NCI-H82 (cell line): Measurements from ENCODE around the gene HSCB.
"Not testable (repeated sequence)": the region's sequence is repeated elsewhere in the genome, so short reads cannot be mapped to it uniquely, and the experiment has no call there.

Source experiments
- DNase-seq: peaks from one replicate; lab custom pipeline; 2025; lab: John Stamatoyannopoulos, UW

HSCB gene

DNA sequence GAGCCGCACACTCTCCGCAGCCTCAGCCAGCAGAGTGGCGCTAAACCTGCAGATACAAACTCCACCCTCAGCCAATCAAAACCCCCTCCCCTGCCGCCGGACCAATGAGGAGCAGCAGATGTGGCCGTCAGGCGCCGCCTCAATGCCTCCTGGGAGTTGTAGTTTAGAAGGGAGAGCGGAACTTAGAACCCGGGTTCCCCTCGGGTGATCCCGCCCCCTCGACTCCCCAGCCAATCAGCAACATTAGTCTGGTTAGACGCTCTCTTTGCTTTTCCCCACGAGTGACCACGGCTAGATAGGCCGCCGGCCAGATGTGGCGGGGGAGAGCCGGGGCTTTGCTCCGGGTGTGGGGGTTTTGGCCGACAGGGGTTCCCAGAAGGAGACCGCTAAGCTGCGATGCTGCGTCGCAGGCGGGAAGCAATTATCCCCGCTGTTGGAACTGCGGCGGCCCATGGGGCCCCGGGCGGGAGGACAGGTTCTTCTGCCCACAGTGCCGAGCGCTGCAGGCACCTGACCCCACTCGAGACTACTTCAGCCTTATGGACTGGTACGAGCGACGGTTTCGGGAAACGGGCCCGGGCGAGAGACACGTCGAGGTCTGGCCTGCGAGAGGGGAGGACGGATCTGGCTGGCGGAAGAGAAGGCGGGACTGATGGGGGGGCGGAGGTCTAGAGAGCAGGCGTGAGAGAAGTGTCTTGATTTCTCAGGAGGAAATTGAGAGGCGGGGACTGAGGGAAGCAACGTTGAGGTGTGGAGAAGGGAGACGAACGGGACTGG lies at the start of gene HSCB, which contains the start of gene CHEK2:
HSCB (plus strand) TSS at position 255 of the 777 bp plus-strand sequence; CDS start at position 312, 57 bp downstream.
CHEK2 (minus strand) TSS at position 36 of the 777 bp plus-strand sequence. CDS start 7,099 bp downstream, outside the sequence.
- peak; percentile 99 for DNase-seq

- DNase-seq, result not testable (repeated sequence)
These were observed 48.6 kb upstream of the HSCB start for GRCh38 chr22:28693041-28693760.

- DNase-seq, result no peak
These were observed 38.9 kb upstream of the HSCB start for GRCh38 chr22:28702891-28703290.

DNA sequence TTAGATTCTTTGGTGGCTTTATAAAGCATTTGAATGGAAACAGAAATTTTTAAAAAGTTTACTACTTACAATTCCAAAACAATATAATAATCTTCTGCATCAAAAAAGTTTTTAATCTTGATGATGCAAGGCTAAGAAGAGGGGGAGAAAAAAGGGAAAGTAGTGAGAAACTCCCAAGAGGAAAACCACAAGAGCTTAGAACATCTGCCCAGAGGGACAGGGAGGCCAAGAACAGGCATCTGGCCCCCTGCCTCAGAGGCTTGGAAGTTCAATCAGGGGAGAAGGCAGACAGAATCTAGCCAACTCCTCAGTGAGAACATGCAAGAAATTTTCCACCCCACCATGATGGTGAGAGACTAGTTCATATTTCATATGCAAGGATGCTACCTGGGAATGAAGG lies 38.4 kb upstream of the HSCB start:
- no peak for DNase-seq

DNA sequence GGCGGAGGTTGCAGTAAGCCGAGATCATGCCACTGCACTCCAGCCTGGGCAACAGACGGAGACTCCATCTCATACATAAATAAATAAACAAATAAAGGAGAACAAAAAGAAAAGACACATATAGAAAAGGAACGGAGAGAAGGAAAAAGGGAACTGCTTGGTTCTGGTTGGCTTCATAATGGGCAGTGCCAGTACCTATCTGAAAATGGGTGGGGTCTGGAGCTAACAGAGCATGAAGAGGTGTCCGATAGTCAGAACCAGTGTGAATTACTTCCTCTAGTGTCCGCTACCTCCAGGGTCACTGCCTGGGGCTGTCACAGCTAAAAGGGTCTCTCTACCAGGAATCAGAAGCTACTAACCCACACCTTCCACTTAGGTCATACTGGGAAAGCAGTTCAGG lies 35.0 kb upstream of the HSCB start:
- DNase-seq, result no peak

DNA sequence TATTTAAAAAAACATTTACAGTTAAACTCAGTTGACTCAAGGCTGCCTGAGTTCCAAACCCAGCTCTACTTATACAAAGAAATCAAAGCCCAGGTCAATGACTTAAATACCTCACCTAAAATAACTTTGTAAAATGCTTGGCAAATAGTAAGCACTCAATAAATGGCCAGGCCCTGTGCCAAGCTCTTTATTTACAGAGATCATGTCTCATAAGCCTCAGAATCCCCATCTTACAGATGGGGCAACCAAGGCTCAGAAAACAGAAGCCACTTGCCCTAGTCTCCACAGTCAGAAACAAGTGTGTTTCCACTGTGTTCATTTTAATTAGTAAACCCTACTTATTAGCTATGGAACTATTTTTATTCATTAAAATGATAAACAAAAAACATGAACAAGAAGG lies 31.7 kb upstream of the HSCB start:
- DNase-seq, result no peak

DNA sequence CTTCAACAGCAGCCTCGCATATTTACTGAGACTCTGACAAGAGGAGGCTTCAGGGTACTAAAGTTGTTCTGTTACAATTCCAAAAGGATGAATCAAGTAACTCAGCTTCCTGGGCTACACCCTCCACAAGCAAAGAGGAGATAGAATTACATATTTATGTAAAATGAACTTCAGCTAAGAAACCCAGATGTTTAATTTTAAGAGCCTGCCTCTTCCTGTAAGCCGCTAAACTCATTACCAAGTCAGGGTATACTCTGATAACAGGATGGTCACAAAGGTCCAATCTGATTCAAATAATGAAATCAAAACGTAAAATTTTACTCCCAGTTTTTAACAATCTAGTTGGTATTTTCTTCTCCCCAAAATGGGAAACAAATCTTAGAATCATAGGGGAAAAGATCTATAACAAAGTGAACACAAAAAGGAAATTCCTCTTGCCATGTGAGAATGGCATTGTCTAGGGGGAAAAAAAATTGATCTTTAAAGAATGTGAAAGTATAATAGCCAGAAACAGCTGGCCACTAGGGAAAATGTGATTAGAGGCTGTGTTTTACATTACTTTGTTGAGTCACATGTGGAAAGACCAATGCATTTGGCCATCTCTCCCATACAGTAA lies 31.2 kb upstream of the HSCB start:
- DNase-seq, result no peak

DNA sequence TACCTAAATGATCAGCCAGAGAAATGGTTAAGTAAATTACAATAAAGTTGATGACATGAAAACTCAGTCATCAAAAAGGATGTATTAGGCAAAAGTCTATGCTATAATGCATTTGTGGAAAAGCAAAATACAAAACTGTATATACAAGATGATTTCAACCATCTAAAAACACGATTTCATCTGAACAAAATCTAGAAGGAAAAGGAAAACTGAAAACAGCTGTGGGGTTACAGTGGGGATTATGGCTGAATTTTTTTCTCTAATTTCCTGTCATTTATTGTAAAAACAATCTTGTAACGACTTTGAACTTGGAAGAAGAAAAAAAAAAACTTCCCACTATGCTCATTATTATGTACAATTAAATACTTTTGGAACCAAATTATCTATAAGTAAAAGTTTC lies 30.5 kb upstream of the HSCB start:
- no peak for DNase-seq

GRCh38 chr22:28711820-28712777 lies 29.7 kb upstream of the HSCB start:
- DNase-seq, result peak; percentile 25

DNA sequence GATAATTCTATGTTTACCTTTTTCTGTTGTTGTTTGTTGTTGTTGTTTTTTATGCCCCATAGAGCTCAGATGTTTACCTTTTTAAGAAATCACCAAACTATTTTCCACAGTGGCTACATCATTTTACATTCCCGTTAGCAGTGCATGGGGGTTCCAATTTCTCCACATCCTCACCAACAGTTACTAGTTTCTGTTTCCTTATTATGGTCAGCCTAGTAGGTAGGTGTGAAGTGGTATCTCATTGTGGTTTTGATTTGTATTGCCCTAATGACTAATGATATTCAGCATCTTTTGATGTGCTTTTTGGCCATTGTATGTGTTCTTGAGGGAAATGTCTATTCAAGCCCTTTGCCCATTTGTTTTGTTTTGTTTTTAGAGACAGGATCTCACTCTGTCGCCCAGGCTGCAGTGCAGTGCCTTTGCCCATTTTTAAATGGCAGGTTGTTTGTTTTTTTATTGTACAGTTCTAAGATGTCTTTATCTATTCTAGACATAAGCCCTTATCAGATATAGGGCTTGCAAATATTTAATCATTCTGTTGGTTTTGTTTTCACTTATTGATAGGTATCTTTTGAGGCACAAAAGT lies 27.7 kb upstream of the HSCB start:
- DNase-seq, result no peak

DNA sequence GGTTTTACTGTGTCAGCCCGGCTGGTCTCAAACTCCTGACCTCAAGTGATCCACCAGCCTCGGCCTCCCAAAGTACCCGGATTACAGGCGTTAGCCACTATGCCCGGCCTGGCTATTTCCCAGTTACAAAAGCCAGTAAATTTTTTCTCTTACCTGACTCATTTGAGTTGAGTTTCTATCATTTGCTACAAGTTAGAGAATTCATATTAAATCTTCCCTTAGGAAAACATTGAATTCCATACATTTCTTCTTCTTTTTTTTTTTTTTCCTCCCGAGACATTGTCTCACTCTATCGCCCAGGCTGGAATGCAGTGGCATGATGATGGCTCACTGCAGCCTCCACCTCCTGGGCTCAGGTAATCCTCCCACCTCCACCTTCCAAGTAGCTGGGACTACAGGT lies 26.2 kb upstream of the HSCB start:
- no peak for DNase-seq

DNA sequence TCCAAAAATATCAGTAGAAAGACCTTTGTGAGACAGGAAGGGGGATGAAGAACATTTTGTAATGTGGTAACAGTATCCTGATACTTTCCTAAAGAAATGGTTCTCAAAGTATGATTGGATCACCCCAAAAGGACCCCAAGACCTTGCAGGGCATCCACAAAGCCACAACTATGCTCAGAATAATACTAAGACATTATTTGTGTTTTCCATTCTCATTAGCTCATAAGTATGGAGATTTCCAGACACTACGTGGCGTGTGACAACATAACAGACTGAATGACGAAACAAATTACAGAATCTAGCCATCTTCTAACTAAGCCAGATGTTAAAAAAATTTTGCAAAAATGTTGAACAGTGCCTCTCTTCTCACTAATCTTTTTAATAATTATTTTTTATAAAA lies 25.2 kb upstream of the HSCB start:
- no peak for DNase-seq

DNA sequence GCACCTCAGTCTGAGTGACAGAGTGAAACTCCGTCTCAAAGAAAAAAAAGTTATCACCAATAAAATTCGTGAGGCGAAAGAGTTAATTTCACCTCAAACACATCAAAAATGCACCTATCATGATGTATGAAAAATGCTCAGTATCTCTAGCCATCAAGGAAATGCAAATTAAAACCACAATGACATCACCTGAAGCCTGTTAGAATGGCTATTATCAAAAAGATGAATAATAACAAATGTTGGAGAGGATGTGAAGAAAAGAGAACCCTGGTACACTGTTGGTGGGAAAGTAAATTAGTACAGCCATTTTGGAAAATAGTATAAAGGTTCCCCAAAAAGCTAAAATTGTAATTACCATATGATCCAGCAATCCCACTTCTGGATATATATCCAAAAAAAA lies 23.8 kb upstream of the HSCB start:
- no peak for DNase-seq

- DNase-seq, result no peak
These were observed 13.8 kb upstream of the HSCB start for GRCh38 chr22:28728002-28728401.

DNA sequence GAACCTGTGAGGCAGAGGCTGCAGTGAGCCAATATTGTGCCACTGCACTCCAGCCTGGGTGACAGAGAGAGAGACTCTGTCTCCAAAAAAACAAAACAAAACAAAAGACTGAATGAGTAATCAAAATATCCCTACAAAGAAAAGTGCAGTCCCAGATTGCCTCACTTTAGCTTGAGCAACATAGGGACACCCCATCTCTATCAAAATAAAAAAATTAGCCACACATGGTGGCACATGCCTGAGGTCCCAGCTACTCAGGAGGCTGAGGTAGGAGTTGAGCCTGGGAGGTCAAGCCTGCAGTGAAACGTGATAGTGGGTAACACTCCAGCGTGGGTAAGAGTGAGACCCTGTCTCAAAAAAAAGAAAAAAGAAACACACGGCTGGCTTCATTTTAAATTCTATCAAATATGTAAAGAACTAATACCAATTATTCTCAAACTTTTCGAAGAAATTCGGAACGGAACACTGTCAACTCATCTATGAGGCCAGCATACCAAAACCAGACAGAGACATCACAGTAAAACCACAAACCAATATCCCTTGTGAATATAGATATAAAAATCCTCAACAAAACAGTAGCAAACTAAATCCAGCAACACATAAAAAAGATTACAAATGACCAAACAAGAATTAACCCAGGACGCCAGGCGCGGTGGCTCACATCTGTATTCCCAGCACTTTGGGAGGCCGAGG lies 13.1 kb upstream of the HSCB start:
- no peak for DNase-seq

- DNase-seq, result no peak
These were observed 11.7 kb upstream of the HSCB start for GRCh38 chr22:28730179-28730578.

GRCh38 chr22:28734393-28734792 lies 7.4 kb upstream of the HSCB start:
- no peak for DNase-seq

DNA sequence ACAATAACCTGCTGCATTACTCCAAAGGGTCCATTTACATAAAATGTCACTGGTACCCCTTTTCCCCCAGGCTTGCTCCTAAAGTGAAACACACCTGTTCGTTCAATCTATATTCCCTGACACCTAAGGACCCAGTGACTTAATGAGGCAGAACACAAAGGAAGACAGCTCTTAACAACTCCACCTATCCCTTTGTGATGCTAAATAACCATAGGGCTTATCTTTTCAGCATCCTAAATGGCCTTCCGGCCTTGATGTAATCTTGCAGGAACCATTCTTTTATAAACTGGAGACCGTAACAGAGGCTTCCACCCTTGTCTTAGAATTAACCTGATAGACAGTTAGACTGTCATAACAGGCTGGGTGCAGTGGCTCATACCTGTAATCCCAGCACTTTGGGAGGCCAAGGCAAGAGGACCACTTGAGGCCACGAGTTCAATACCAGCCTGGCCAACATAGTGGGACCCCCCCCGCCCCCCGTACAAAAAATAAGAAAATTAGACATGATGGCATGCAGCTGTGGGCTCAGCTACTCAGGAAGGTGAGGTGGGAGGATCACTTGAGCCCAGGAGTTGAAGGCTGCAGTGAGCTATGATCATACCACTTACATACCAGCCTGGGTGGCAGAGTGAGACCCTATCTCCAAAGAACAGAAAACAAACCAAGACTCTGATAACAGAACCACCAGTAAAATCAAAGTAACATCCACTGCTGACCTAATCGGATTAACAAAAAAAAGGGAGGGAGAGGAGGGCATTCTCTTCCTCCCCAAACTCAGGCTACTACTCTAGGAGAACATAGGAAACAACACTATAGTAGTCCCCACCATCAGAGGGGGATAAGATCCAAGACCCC lies 5.3 kb upstream of the HSCB start:
- peak; percentile 1 for DNase-seq

GRCh38 chr22:28737701-28738100 lies 4.1 kb upstream of the HSCB start:
- no peak for DNase-seq

DNA sequence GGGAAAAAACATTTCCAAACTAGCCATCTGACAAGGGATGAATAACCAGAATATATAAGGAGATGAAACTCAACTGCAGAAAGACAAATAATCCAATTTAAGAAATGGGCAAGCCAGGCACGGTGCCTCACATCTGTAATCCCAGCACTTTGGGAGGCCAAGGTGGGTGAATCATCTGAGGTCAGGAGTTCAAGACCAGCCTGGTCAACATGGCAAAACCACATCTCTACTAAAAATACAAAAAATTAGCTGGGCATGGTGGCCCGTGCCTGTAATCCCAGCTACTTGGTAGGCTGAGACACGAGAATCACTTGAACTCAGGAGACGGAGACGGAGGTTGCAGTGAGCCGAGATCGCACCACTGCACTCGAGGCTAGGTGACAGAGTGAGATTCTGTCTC lies 3.0 kb upstream of the HSCB start:
- not testable (repeated sequence) for DNase-seq
